ENCODE results near the gene ABHD16B.
"Not testable (repeated sequence)": the region's sequence is repeated elsewhere in the genome, so short reads cannot be mapped to it uniquely, and the experiment has no call there.

ABHD16B gene

DNA sequence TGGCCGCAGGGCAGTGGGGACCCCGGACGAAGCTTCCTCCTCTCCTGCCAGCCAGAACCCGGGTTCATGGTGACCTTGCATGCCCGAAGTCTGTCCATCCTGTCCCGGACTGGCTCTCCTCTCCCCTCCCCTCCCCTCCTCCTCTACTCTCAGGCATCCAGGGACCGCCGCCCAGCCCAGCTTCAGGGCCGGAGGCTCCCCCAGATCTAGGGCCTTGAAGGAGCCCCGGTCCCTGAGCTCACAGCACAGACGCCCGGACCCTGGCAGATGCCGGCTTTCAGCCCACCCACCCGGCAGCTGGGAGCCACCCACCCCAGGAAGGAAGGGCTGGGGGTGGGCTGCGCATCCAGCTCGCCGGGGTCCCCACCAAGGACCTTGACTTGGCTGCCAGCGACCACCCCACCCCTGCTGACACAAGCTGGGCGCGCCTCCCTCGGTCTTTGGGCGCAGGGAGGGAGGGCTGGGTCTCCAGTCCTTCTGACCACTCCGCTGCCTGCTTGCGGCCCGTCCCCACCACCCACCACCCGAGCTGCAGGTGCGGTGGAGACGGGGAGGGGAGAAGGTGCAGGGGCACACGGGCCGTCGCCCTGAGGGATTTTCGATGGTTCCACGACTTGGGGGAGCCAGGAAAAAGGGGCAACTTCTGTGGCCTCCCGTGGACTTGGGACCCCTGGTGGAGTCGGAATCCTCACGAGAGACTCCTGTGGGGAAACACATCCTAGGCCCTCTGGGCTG is 5.8 kb upstream of the ABHD16B start:
- no peak for DNase-seq (ENCODE audit: low read depth in 2 of 2)

- no peak for DNase-seq (ENCODE audit: low read depth in 2 of 2)
Observed at GRCh38 chr20:63856098-63856511, 5.2 kb upstream of the ABHD16B start.

DNA sequence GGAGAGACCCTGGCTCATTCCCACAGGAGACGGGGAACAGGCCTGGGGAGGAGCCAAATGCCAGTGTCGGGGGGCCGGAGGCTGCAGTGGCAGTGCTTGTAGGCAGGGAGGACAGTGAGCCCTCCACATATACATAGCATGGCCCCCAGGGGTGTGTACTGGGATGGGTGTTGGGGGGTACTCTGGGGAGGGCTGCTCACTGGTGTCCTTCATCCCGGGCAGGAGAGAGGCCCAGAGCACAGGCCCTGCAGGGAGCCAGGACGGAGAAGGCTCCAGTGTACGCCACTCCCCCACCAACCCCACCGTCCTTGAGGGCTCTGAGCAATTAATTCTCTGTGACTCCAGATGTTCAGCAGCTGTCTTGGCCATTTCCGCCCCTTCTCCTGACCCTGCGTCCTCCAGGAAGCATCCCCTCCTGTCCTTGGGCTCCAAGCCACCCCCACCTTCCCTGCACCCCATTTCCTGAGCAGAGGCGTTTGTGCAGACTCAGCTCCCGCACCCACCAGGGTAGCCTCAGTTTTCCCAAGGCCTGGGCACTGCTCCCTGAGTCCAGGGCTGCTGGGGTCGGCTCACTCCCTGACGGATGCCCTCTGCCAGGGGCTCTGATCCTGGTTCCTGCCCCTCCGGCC is 3.4 kb upstream of the ABHD16B start:
- DNase-seq (ENCODE audit: low read depth in 2 of 2), result no peak

- DNase-seq (ENCODE audit: low read depth in 2 of 2), result no peak
Observed at GRCh38 chr20:63858393-63859165, 2.7 kb upstream of the ABHD16B start.

- DNase-seq (ENCODE audit: low read depth in 2 of 2), result no peak
Observed at GRCh38 chr20:63859166-63859699, 2.1 kb upstream of the ABHD16B start.

DNA sequence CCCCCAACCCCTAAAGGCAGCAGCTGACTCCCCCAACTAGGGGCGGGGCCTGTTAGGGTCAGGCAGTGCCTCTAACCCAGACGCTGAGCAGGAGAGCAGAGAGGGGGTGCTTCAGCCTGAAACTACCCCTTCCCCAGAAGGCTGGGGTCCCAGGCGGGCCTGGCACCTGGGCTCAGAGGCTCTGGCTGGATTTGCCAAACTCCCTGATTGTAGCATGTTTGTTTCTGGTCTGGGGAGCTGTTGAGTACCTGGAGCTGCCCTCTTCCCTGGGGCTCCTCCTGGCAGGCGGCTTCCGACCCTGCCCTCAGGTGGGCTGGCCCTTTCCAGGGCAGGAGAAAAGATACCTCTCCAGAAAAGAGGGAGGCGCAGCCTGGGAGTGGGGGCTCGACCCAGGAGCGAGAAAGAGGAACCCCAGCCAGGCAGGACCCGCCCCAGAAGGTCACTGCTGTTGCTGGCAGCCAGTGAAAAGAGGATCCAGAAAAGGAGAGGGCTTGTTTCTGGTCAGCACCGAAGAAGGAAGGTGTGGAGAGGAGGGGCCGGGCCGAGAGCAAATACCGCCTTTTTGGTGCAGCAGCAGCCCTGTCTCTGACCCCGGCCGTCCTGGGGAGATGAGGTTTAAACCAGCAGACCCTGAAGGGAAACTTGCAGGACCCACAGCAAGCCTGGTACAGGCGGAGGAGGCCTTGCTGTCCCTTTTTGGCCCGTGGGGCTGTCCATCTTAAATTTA is 810 bp upstream of the ABHD16B start:
- no peak for DNase-seq (ENCODE audit: low read depth in 2 of 2)

DNA sequence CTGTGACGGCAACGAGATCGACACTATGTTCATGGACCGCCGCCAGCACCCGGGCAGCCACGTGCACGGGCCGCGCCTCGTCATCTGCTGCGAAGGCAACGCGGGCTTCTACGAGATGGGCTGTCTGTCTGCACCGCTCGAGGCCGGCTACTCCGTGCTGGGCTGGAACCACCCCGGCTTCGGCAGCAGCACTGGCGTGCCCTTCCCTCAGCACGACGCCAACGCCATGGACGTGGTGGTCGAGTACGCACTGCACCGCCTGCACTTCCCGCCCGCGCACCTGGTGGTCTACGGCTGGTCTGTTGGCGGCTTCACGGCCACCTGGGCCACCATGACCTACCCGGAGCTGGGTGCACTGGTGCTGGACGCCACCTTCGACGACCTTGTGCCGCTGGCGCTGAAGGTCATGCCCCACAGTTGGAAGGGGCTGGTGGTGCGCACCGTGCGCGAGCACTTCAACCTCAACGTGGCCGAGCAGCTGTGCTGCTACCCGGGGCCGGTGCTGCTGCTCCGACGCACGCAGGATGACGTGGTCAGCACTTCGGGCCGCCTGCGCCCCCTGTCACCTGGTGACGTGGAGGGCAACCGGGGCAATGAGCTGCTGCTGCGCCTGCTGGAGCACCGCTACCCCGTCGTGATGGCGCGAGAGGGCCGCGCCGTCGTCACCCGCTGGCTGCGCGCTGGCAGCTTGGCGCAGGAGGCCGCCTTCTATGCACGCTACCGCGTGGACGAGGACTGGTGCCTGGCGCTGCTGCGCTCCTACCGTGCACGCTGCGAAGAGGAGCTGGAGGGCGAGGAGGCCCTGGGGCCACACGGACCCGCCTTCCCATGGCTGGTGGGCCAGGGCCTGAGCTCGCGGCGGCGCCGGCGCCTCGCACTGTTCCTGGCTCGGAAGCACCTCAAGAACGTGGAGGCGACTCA is 943 bp downstream of the ABHD16B start:
- no peak for DNase-seq (ENCODE audit: low read depth in 2 of 2)

- no peak for DNase-seq (ENCODE audit: low read depth in 2 of 2)
Observed at GRCh38 chr20:63863021-63863797, 1.9 kb downstream of the ABHD16B start.

DNA sequence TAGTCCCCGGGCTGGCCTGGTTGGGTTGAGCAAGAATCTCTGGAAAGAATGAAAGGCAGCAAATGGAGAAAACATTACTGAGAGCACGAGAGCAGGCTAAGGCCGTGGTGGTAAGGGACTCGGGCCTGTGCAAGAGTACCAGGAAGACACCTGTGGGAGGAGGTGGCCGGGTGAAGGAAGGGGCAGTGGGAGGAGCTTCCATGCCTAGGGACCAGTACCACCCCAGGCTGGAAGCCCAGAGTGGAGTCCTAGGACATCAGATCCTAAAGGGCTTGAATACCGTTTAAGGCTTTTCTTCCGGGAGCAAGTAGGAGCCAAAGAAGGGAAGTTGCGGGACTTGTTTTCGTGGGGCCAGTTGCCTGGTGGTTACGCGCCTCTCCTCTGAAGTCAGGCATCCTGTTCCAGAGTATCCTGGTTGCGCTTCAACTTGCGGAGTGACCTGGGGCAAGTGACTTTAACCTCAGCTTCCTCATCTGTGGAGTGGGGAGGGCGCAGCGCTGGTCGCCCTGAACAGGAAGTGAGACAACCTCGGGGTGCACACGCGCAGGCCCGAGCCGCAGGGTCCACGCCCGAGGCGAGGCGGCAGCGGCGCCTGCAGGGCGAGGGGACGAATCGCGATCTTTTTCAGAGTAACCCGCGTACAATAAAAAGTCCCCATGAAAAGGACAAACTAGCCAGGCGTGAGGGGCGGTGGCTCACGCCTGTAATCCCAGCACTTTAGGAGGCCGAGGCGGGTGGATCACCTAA is 2.7 kb downstream of the ABHD16B start:
- DNase-seq (ENCODE audit: low read depth in 2 of 2), result peak; percentile 12 to 26

DNA sequence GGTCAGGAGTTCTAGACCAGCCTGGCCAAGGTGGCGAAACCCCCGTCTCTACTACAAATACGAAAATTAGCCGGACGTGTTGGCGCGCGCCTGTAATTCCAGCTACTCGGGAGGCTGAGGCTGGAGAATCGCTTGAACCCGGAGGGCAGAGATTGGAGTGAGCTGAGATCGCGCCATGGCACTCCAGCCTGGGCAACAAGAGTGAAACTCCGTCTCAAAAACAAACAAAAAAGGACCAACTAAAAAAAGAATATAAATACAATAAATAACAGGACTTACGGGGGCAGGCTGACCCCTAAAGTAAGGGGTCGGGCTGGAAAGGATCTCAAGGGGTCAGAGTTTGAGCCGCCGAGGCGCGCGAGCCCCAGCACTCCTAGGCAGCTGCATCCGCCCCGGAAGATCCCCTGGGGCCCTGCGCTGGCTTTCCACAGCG is 3.3 kb downstream of the ABHD16B start:
- DNase-seq (ENCODE audit: low read depth in 2 of 2), result no peak

DNA sequence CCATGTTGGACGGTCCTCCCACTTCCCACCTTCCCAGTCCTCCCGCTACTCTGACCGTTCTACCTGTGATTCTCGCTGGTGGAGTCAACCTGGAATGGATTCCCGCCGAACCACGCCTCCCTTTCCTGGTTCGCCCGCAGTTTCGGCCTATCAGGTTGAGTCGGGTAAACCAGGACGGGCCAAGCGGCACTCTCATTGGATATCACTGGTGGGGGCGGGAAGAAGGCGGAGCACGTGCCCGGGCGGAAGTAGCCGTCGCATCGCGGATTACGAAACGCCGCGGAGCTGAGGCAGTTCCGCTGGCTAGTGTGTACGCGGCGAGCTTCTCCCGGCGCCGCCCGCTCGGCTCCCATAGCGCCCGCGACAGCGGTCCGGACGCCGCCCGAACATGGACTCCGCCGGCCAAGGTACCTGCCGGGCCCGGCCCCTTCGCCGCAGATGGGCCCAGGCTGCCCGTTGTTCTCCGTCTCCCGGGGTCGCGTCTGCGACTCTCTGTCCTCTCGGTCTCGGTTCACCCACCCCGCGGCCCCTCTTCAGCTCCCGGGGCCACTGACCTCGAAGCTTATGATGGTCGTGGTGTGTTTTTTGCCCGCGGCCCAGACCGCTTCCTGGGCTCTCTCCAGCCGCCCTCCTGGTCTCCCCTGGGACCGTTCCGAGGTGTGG is 3.8 kb downstream of the ABHD16B start, which contains the start of gene TPD52L2:
TSS of gene TPD52L2 (plus strand) at position 293 of the 663 bp plus-strand sequence. CDS start at position 389, 96 bp downstream.
- DNase-seq (ENCODE audit: low read depth in 2 of 2), result peak; percentile 90 to 91

- not testable (repeated sequence) for DNase-seq (ENCODE audit: low read depth in 2 of 2)
Observed at GRCh38 chr20:63867042-63867441, 5.7 kb downstream of the ABHD16B start.

DNA sequence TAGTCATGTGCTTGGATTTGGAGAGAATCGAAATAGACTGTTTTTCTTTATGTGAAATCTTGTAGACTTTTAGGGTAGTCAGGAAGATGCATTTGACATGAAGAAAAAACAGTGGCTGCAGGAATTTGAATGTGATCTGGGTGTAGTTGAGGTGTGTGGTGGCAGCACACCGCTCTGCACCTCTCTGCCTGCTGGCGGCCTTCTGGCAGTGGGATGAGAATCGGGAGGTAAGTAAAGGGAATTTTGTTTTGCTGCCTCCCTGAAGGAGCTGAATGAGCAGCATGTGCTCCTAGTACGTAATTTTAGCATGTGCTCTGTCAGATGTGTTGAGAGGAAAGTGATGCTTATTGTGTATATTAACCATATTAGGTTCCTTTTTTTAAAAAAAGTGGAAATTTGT is 7.0 kb downstream of the ABHD16B start:
- no peak for DNase-seq (ENCODE audit: low read depth in 2 of 2)

DNA sequence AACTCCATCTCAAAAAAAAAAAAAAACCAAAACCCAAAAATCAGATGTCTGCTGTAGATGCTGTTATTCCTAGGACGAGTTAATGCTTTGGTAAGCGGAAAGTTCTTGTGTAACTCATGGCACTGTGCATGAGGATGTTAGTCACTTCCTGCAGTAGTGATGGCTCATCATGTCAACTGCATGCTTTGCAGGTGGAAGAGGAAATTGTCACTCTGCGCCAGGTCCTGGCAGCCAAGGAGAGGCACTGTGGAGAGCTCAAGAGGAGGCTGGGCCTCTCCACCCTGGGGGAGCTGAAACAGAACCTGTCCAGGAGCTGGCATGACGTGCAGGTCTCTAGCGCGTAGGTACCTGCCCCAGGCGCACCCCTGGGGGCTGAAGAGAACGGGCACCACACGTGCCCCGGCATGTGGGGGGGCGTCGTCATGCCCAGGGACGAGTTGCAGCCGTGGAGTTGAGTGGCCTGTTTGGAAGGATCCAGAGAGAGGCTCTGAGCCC is 12.2 kb downstream of the ABHD16B start:
- DNase-seq (ENCODE audit: low read depth in 2 of 2), result peak in 1 of 2 experiments; percentile 8

DNA sequence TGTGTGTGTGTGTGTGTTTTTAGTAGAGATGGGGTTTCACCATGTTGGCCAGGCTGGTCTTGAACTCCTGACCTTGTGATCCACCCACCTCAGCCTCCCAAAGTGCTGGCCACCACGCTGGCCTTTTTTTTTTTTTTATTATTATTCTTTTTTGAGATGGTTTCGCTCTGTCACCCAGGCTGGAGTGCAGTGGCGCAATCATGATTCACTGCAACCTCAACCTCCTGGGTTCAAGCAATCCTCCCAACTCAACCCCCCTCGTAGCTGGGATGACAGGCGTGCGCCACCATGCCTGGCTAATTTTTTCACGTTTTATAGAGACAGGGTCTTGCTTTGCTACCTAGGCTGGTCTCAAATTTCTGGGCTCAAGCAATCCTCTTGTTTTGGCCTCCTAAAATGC is 12.9 kb downstream of the ABHD16B start:
- not testable (repeated sequence) for DNase-seq (ENCODE audit: low read depth in 2 of 2)

DNA sequence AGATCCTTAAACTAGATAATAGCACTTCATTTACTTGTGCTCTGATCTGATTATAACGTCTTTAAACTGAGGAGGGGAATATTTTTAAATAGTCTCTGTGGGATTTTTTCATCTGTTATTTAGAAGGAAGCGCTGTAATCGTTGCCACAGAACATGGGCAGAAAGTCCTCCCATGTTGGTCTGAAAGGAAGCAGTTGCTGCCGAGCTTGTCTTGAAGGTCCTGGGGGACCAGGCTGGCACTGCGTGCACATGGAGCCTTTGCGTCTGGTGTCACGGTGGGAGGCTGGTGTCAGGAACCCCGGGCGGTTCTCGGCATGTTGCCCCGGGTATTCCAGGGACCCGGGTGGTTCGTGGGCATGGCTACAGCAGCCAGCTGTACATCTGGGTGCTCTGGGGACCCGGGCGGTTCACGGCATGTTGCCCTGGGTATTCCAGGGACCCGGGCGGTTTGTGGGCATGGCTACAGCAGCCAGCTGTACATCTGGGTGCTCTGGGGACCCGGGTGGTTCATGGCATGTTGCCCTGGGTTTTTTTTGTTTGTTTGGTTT is 15.3 kb downstream of the ABHD16B start:
- DNase-seq (ENCODE audit: low read depth in 2 of 2), result no peak

GRCh38 chr20:63877755-63878470 is 16.6 kb downstream of the ABHD16B start:
- no peak for DNase-seq (ENCODE audit: low read depth in 2 of 2)

All from fibroblast of skin of left biceps (primary cell).